GM18499 (cell line): Measurements from ENCODE around the gene NTM.

Source experiments
- ATAC-seq: cut with Tn5 transposase; IDR thresholded peaks from one replicate; pipeline ENCODE4 v1.9.1; 2021; ENCODE audit warnings: moderate number of reproducible peaks; ENCODE audit not compliant: insufficient read depth, unreplicated experiment

Gene NTM

GRCh38 chr11:131837562-131837961 is 467.1 kb downstream of the NTM start:
- ATAC-seq, result no peak

- ATAC-seq, result no peak
Observed at GRCh38 chr11:131838016-131838415, 467.6 kb downstream of the NTM start.

GRCh38 chr11:131839326-131839725 is 468.9 kb downstream of the NTM start:
- ATAC-seq, result no peak

- ATAC-seq, result no peak
Observed at GRCh38 chr11:131840545-131840944, 470.1 kb downstream of the NTM start.

GRCh38 chr11:131841028-131841427 is 470.6 kb downstream of the NTM start:
- ATAC-seq, result no peak

- ATAC-seq, result no peak
Observed at GRCh38 chr11:131841925-131842635, 471.7 kb downstream of the NTM start.

GRCh38 chr11:131845255-131845654 is 474.8 kb downstream of the NTM start:
- ATAC-seq, result no peak

GRCh38 chr11:131849485-131849884 is 479.1 kb downstream of the NTM start:
- no peak for ATAC-seq

GRCh38 chr11:131850507-131850906 is 480.1 kb downstream of the NTM start:
- ATAC-seq, result no peak

- ATAC-seq, result no peak
Observed at GRCh38 chr11:131851964-131852755, 481.7 kb downstream of the NTM start.

- ATAC-seq, result no peak
Observed at GRCh38 chr11:131852757-131853156, 482.3 kb downstream of the NTM start.

- ATAC-seq, result no peak
Observed at GRCh38 chr11:131854391-131854790, 484.0 kb downstream of the NTM start.

GRCh38 chr11:131855320-131855719 is 484.9 kb downstream of the NTM start:
- ATAC-seq, result no peak

- no peak for ATAC-seq
Observed at GRCh38 chr11:131857246-131857645, 486.8 kb downstream of the NTM start.

- no peak for ATAC-seq
Observed at GRCh38 chr11:131858505-131858904, 488.1 kb downstream of the NTM start.

- no peak for ATAC-seq
Observed at GRCh38 chr11:131859538-131860210, 489.3 kb downstream of the NTM start.

GRCh38 chr11:131864228-131864627 is 493.8 kb downstream of the NTM start:
- ATAC-seq, result no peak

- ATAC-seq, result no peak
Observed at GRCh38 chr11:131865860-131866259, 495.4 kb downstream of the NTM start.

GRCh38 chr11:131866535-131867400 is 496.4 kb downstream of the NTM start:
- ATAC-seq, result no peak
